NOMO-1 treated with dmso at 0.1 percent for 144 hours (cell line): ENCODE data around the gene ZNF563.

Experiments used
- DNase-seq: peaks from one replicate; lab custom pipeline; 2025; ENCODE audit not compliant: unreplicated experiment; lab: John Stamatoyannopoulos, UW

The ZNF563 gene

GRCh38 chr19:12294249-12295158 lies 38.9 kb downstream of the ZNF563 start, which contains the start of gene ZNF44:
Gene ZNF44 (minus strand): TSS chr19:12294883. CDS start chr19:12294694, 189 bp downstream.
- peak; percentile 89 for DNase-seq

GRCh38 chr19:12293777-12294248 lies 39.6 kb downstream of the ZNF563 start:
- no peak for DNase-seq

DNA sequence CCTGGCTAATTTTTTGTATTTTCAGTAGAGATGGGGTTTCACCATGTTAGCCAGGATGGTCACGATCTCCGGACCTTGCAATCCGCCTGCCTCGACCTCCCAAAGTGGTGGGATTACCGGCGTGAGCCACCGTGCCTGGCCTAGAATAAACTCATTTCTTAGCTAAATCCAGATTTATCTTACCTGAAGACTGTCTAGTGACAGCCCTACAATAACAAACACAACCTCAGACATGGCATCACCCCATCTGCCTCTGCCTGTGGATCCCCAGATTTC lies 43.7 kb downstream of the ZNF563 start:
- no peak for DNase-seq

DNA sequence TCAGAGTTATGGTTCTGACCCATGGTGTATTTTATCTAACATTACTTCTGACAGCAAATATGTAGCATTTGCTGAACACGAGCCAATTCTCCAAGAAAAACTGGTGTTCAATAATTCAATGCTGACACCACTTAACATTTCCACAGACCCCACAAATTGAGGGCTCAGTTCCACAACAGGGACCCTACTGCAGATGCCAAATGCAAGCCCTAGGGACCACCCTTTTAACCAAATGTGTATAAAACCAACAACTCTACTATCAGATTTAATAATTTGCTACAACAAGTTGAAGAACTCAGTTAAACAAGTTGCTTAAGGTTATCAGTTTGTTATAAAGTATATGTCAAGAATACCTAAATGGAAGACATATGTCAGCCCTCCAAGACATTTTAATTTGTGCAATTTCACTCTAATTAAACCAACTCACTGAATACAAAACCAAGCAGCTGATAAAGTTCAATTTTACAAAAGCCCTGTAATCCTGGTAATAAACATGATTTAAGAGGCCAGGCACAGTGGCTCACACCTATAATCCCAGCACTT lies 45.4 kb downstream of the ZNF563 start:
- no peak for DNase-seq

DNA sequence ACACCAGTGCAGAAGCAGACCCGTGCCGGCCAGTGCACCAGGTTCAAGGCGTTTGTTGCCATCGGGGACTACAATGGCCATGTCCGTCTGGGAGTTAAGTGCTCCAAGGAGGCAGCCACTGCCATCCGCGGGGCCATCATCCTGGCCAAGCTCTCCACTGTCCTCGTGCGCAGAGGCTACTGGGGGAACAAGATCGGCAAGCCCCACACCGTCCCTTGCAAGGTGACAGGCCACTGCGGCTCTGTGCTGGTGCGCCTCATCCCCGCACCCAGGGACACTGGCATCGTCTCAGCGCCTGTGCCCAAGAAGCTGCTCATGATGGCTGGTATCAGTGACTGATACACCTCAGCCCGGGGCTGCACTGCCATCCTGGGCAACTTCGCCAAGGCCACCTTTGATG lies 48.8 kb downstream of the ZNF563 start:
- no peak for DNase-seq

DNA sequence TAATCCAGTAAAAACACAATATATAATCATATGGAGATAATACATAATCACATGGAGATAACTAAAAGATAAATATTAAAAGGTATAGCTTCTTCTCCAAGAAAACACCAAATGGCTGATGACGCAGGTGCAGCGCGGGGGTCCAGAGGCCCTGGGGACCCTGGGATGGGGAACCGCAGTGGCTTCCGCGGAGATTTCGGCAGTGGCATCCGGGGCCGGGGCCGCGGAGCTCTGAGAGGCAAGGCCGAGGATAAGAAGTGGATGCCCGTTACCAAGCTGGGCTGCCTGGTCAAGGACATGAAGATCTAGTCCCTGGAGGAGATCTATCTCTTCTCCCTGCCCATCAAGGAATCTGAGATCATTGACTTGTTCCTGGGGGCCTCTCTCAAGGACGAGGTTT lies 49.2 kb downstream of the ZNF563 start:
- no peak for DNase-seq

DNA sequence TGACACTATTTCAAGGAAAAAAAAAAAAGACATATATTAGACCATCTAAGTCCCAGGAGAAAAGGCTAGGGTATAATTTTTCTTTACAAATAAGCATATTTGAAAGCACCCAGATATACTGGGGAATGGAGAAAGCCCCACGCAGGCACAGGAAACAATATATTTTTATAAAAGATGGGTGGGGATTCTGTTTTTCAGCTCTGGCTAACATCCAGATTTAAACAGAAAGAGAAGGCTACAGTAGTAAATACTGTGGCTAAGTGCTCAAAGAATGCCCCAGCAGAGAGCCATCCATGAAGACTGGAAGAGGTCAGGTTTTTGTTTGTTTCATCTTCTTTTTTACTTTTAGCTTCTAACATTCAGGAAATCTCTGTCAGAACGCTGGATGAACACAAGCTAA lies 54.7 kb downstream of the ZNF563 start:
- DNase-seq: no peak

DNA sequence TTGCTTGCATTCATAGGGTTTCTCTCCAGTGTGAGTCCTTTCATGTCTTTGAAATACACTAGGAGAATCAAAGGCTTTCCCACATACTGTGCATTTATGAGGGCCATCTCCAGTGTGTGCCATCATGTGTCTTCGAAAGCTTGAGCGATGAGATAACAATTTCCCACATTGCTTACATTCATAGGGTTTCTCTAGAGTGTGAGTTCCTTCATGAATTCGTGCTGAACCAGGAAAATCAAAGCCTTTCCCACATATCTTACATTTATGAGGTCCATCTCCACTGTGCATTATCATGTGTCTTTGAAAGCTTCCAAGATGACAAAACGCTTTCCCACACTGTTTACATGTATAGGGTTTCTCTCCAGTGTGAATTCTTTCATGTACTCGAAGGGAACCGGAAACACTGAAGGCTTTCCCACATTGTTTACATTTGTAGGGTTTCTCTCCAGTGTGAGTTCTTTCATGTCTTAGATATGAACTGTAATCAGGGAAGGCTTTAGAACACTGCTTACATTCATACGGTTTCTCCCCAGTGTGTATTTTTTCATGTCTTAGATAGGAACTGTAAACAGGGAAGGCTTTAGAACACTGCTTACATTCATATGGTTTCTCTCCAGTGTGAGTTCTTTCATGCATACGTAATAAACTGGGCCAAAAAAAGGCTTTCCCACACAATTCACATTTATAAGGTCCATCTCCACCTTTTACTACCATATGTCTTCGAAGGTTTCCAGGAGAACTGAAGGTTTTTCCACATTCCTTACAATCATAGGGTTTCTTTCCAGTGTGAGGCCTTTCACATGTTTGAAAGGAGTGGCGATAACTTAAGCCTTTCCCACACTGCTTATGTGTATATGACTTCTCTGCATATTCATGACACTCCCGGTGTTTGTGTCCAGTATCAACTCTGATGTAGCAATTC lies 60.2 kb downstream of the ZNF563 start:
- DNase-seq: no peak

GRCh38 chr19:12272386-12272785 lies 61.0 kb downstream of the ZNF563 start:
- no peak for DNase-seq

GRCh38 chr19:12270854-12271253 lies 62.6 kb downstream of the ZNF563 start:
- no peak for DNase-seq
